CD8-positive, alpha-beta memory T cell (primary cell): ENCODE results near the gene BLM. TPM values are rescaled to one million over a fixed set of nuclear protein-coding genes. Genes with fewer than 3 reads are reported as not detected.
A peak's percentile ranks its signal among the peaks of the same experiment; 100 is the strongest.

ENCODE experiments used
- CTCF ChIA-PET: fragments of 350-600 bp; sonication (Branson Sonifier 250); formaldehyde crosslinking; loops from one replicate; lab custom pipeline; 2021; ENCODE audit warnings: antibody characterized with exemption; lab: Charles Lee
- POLR2A ChIA-PET: fragments of 350-600 bp; sonication (Branson Sonifier 250); formaldehyde crosslinking; loops from one replicate; lab custom pipeline; 2021; ENCODE audit warnings: antibody characterized with exemption; lab: Charles Lee
- DNase-seq, 5 donors: peaks; one replicate each; pipeline versions ENCODE4 v3.0.0 to v3.0.0-alpha.2; 2020 to 2022; ENCODE audit warnings: mixed read lengths in 1 of 5
- H3K27ac ChIP-seq: one replicate; pipeline ENCODE4 v1.7.0; 2013; ENCODE audit warnings: low read depth, mild to moderate bottlenecking, low read length, moderate library complexity
- H3K27me3 ChIP-seq: 2 replicates; pipeline ENCODE4 v1.7.0; 2013; ENCODE audit warnings: low read length, mild to moderate bottlenecking; ENCODE audit not compliant: insufficient read depth, poor library complexity, severe bottlenecking
- H3K36me3 ChIP-seq: 2 replicates; pipeline ENCODE4 v1.7.0; 2013; ENCODE audit warnings: mild to moderate bottlenecking, low read length, moderate library complexity; ENCODE audit not compliant: insufficient read depth
- H3K4me1 ChIP-seq: 2 replicates; pipeline ENCODE4 v1.7.0; 2013; ENCODE audit warnings: mild to moderate bottlenecking, low read length, moderate library complexity; ENCODE audit not compliant: insufficient read depth
- H3K4me3 ChIP-seq: 2 replicates; pipeline ENCODE4 v1.7.0; 2013; ENCODE audit warnings: mild to moderate bottlenecking, low read length
- H3K9me3 ChIP-seq: 2 replicates; pipeline ENCODE4 v1.7.0; 2013; ENCODE audit warnings: mild to moderate bottlenecking, low read length
- H3K27ac Mint-ChIP-seq, 8 donors: one replicate each; pipeline ENCODE4 v1.8.0; 2020 to 2021; ENCODE audit warnings: mixed read lengths in 8 of 8, mild to moderate bottlenecking in 6 of 8, inconsistent platforms in 3 of 8, moderate library complexity in 3 of 8
- H3K27me3 Mint-ChIP-seq, 2 donors: one replicate each; pipeline ENCODE4 v1.8.0; 2020 to 2021; ENCODE audit warnings: mixed read lengths in 2 of 2, mild to moderate bottlenecking in 1 of 2, moderate library complexity in 1 of 2
- H3K36me3 Mint-ChIP-seq, 3 donors: one replicate each; pipeline ENCODE4 v1.8.0; 2020 to 2021; ENCODE audit warnings: mixed read lengths in 3 of 3, inconsistent platforms in 1 of 3, mild to moderate bottlenecking in 1 of 3
- H3K4me1 Mint-ChIP-seq, 3 donors: one replicate each; pipeline ENCODE4 v1.8.0; 2020 to 2021; ENCODE audit warnings: mixed read lengths in 3 of 3, inconsistent platforms in 1 of 3, mild to moderate bottlenecking in 1 of 3
- H3K4me3 Mint-ChIP-seq, 7 donors: one replicate each; pipeline ENCODE4 v1.8.0; 2020 to 2021; ENCODE audit warnings: mixed read lengths in 7 of 7, mild to moderate bottlenecking in 6 of 7, moderate library complexity in 4 of 7, inconsistent platforms in 2 of 7
- H3K9me3 Mint-ChIP-seq, 5 donors: one replicate each; pipeline ENCODE4 v1.8.0; 2020 to 2022; ENCODE audit warnings: mixed read lengths in 5 of 5, mild to moderate bottlenecking in 3 of 5, moderate library complexity in 2 of 5, inconsistent platforms in 1 of 5
- polyA plus RNA-seq: library from polyadenylated mRNA; unstranded; fragments of 300-500 nt; fragmentation: Illumina TruSeq; gene quantifications from one replicate; pipeline ENCODE4 v1.2.3, GENCODE V29; 2021
- total RNA-seq, 2 experiments: library from RNA; stranded (reverse); gene quantifications; one replicate each; pipeline ENCODE4 v1.2.3, GENCODE V29; 2021

BLM gene
- total and polyA plus RNA-seq, 3 experiments from 2014 or later: 5.8 to 37.6 (median 37.0) TPM

DNA sequence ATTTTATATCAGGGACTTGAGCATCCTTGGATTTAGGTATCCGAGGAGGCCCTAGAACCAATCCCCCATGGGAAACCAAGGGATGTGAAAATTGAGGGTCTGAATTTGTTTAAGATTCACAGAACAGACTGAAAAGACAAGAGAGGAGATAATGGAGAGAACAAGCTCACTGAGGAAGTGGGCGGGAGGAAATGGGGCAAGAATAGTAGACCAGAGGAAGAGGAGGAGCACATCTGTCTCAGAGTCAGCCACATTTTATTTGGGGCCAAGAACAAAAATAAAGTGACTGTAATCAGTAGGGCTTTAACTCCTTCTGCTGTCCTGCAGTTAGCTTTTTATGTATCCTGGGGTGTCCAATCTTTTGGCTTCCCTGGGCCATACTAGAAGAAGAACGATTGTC lies 63.8 kb downstream of the BLM start:
- ChIA-PET CTCF (interaction anchor here (1.0 to 1.3 kb wide), 4 partner anchors 10 to 133 kb away, joined by 3 to 4 read pairs (median 3); no protein-coding TSS in a partner anchor), POLR2A (interaction anchor here (0.7 kb wide), 1 partner anchor 10 kb away, joined by 3 read pairs; no protein-coding TSS in a partner anchor)
- DNase-seq: peak in 1 of 5 donors; percentile 1
- Histone ChIP-seq H3K4me3 (no peak overlapping the region), H3K9me3 (no peaks in the 10 kb centered on the region), H3K36me3 (no peaks in the 10 kb centered on the region), H3K27me3 (no peaks in the 10 kb centered on the region), H3K4me1 (peaks cover 11% of the 10 kb centered on the region), H3K27ac (no peak overlapping the region)
- peak overlapping the region in 6 of 8 donors; percentile 5 to 82 (median 65) for H3K27ac Mint-ChIP-seq
- no peaks in the 10 kb centered on the region for H3K27me3 Mint-ChIP-seq
- peaks cover 1 to 15% (median 5%) of the 10 kb centered on the region in 3 donors for H3K36me3 Mint-ChIP-seq
- peaks cover 20 to 23% (median 22%) of the 10 kb centered on the region in 3 donors for H3K4me1 Mint-ChIP-seq
- peak overlapping the region in 4 of 7 donors; percentile 7 to 65 (median 41) for H3K4me3 Mint-ChIP-seq
- no peaks in the 10 kb centered on the region for H3K9me3 Mint-ChIP-seq

DNA sequence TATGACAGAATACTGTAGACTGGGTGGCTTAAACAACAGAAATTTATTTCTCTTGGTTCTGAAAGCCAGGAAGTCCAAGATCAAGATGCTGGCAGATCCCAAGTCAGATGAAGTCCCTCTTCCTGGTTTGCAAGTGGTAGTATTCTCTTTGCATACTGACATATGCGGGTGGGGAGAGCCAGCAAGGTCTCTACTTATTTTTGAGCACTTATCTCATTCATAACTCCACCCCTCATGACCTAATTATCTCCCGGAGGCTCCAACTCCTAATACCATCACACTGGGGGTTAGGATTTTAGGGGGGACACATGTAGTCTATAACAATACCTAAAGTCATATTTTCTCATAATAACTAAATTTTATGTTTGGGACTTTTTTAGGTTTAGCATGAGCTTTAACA lies 65.3 kb downstream of the BLM start:
- peaks cover 20 to 23% (median 22%) of the 10 kb centered on the region in 3 donors for H3K4me1 Mint-ChIP-seq
- H3K27me3 Mint-ChIP-seq: no peaks in the 10 kb centered on the region
- H3K36me3 Mint-ChIP-seq: peaks cover 1 to 17% (median 5%) of the 10 kb centered on the region in 3 donors
- H3K9me3 Mint-ChIP-seq: no peaks in the 10 kb centered on the region
- H3K4me3 Mint-ChIP-seq: no peak overlapping the region
- H3K27ac Mint-ChIP-seq: peak overlapping the region in 3 of 8 donors; percentile 60 to 85 (median 72)
- H3K27me3 ChIP-seq: no peaks in the 10 kb centered on the region
- ChIA-PET CTCF (no interaction called here), POLR2A (interaction anchor here (1.0 kb wide), 1 partner anchor 7 kb away, joined by 8 read pairs; no protein-coding TSS in a partner anchor)
- no peak for DNase-seq
- no peaks in the 10 kb centered on the region for H3K36me3 ChIP-seq
- peaks cover 11% of the 10 kb centered on the region for H3K4me1 ChIP-seq
- no peak overlapping the region for H3K27ac ChIP-seq
- H3K9me3 ChIP-seq: no peaks in the 10 kb centered on the region
- no peak overlapping the region for H3K4me3 ChIP-seq

DNA sequence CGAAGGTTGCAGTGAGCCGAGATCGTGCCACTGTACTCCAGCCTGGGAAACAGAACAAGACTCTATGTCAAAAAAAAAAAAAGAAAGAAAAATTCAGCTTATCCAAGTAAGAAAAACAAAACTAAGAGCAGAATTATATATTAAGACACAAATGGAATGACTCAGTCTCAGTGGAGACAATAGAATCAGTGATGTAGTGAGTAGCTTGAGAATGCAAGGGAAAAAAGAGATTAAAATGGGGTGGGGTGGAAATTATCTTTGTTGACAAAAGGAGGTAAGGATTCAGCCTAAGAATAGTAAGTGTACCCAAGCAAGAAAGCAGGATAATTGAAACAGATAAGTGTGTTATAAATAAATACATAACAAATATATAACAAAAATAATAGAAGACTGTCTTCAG lies 70.7 kb downstream of the BLM start:
- ChIA-PET POLR2A (no interaction called here), CTCF (no interaction called here)
- peak overlapping the region in 1 of 8 donors; percentile 24 for H3K27ac Mint-ChIP-seq
- no peaks in the 10 kb centered on the region for H3K27me3 Mint-ChIP-seq
- no peak for DNase-seq
- H3K36me3 Mint-ChIP-seq: peaks cover 0 to 38% (median 4%) of the 10 kb centered on the region in 3 donors
- H3K9me3 ChIP-seq: no peaks in the 10 kb centered on the region
- no peaks in the 10 kb centered on the region for H3K9me3 Mint-ChIP-seq
- H3K36me3 ChIP-seq: no peaks in the 10 kb centered on the region
- H3K27me3 ChIP-seq: no peaks in the 10 kb centered on the region
- H3K4me3 Mint-ChIP-seq: no peak overlapping the region
- H3K4me1 ChIP-seq: no peaks in the 10 kb centered on the region
- H3K4me3 ChIP-seq: no peak overlapping the region
- no peak overlapping the region for H3K27ac ChIP-seq
- H3K4me1 Mint-ChIP-seq: no peaks in the 10 kb centered on the region

DNA sequence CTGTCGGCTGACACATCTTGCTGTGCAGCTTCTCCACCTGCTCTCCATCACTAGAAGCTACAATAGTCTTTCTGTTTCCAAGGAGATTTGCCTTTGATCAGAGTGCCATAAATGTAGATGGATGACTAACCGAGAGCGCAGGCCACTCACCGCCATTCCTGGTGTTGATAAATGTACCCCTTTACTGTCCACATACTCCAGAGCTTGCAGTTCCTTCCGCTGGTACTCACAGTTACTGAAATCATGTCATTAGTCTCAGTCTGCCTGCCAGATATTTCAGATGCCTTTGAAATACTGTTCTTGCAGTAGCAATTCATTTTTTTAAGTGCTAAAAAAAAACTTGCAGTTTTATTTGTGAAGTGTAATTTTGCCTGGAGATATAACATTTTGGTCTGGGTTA lies 72.3 kb downstream of the BLM start:
- H3K4me1 ChIP-seq: no peaks in the 10 kb centered on the region
- no peaks in the 10 kb centered on the region for H3K27me3 ChIP-seq
- H3K36me3 Mint-ChIP-seq: peaks cover 0 to 43% (median 7%) of the 10 kb centered on the region in 3 donors
- no peaks in the 10 kb centered on the region for H3K9me3 ChIP-seq
- no peak overlapping the region for H3K27ac Mint-ChIP-seq
- ChIA-PET POLR2A (interaction anchor here (1.0 kb wide), 1 partner anchor 8 kb away, joined by 8 read pairs; no protein-coding TSS in a partner anchor), CTCF (interaction anchor here (0.9 to 1.1 kb wide), 3 partner anchors 28 to 143 kb away, joined by 3 to 5 read pairs (median 3); partner anchors contain the start of gene HDDC3)
- H3K36me3 ChIP-seq: no peaks in the 10 kb centered on the region
- H3K9me3 Mint-ChIP-seq: no peaks in the 10 kb centered on the region
- H3K27me3 Mint-ChIP-seq: no peaks in the 10 kb centered on the region
- DNase-seq: no peak
- no peak overlapping the region for H3K27ac ChIP-seq
- H3K4me3 ChIP-seq: no peak overlapping the region
- peaks cover 0 to 7% (median 2%) of the 10 kb centered on the region in 3 donors for H3K4me1 Mint-ChIP-seq
- no peak overlapping the region for H3K4me3 Mint-ChIP-seq

DNA sequence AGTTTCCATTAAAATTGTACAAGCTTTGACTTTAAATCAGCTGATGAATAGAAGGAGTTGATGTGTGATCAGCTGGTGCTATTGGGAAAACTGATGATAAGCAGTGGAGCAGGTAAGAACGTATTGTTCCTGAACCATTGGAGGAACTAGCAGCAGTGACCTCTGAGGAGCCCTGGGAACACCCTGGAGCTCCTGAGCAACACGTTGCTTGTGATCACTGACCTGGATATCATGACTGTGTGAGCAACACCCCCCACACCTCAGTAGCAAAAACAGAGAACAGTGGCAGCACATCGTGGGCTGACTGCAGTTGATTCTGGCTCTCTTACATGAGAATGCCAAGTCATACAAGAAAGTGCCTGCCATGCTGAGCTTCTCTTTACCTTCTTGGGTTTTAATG lies 72.9 kb downstream of the BLM start:
- Mint-ChIP-seq H3K9me3 (no peaks in the 10 kb centered on the region), H3K4me1 (peaks cover 0 to 7% (median 2%) of the 10 kb centered on the region in 3 donors), H3K4me3 (no peak overlapping the region), H3K27me3 (no peaks in the 10 kb centered on the region), H3K27ac (no peak overlapping the region), H3K36me3 (peaks cover 0 to 42% (median 9%) of the 10 kb centered on the region in 3 donors)
- Histone ChIP-seq H3K4me1 (no peaks in the 10 kb centered on the region), H3K27ac (no peak overlapping the region), H3K36me3 (no peaks in the 10 kb centered on the region), H3K9me3 (no peaks in the 10 kb centered on the region), H3K4me3 (no peak overlapping the region), H3K27me3 (no peaks in the 10 kb centered on the region)
- ChIA-PET CTCF (interaction anchor here (0.9 to 1.1 kb wide), 3 partner anchors 27 to 142 kb away, joined by 3 to 5 read pairs (median 3); partner anchors contain the start of gene HDDC3), POLR2A (interaction anchor here (0.6 to 1.0 kb wide), 3 partner anchors 8 to 72 kb away, joined by 4 to 8 read pairs (median 4); no protein-coding TSS in a partner anchor)
- no peak for DNase-seq

DNA sequence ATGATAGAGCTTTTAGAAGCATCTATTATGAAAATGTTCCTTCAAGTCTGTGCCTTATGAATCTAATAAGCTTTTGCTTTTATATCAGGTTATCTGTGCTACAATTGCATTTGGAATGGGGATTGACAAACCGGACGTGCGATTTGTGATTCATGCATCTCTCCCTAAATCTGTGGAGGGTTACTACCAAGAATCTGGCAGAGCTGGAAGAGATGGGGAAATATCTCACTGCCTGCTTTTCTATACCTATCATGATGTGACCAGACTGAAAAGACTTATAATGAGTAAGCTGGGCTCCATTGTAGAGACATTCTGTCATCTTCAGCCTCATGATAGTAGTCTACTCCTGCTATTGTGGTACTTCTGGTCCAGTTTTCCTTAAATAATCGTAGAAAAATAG lies 73.4 kb downstream of the BLM start:
- POLR2A ChIA-PET: no interaction called here

DNA sequence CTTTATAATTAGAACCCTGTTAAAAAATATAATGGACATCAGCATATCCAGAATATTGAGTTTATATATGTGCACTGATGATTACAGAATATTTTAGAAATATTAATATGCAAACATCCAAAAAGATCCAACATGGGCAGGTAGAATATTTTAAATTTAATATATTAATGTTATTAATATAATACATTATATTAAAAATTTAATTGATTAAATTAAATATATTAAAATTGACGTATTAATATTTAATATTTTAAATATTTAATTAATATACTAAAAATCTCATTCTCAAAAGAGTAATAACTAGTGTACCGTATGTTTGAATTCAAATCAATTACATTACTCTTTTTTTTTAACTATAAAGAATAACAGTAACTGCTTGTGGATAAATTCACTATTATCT lies 77.4 kb downstream of the BLM start:
- H3K9me3 Mint-ChIP-seq: no peaks in the 10 kb centered on the region
- no peaks in the 10 kb centered on the region for H3K27me3 Mint-ChIP-seq
- POLR2A ChIA-PET: no interaction called here
- Histone ChIP-seq H3K27me3 (no peaks in the 10 kb centered on the region), H3K9me3 (no peaks in the 10 kb centered on the region), H3K36me3 (no peaks in the 10 kb centered on the region), H3K4me3 (no peak overlapping the region), H3K4me1 (no peaks in the 10 kb centered on the region), H3K27ac (no peak overlapping the region)
- H3K4me3 Mint-ChIP-seq: no peak overlapping the region
- DNase-seq: no peak
- no peak overlapping the region for H3K27ac Mint-ChIP-seq
- H3K36me3 Mint-ChIP-seq: peaks cover 0 to 39% (median 13%) of the 10 kb centered on the region in 3 donors
- CTCF ChIA-PET: no interaction called here
- H3K4me1 Mint-ChIP-seq: peaks cover 0 to 7% (median 2%) of the 10 kb centered on the region in 3 donors

More for the DNA sequence above, 73.4 kb downstream of the BLM start:
- Mint-ChIP-seq H3K27me3 (no peaks in the 10 kb centered on the region), H3K9me3 (no peaks in the 10 kb centered on the region), H3K36me3 (peaks cover 0 to 38% (median 9%) of the 10 kb centered on the region in 3 donors), H3K27ac (peak overlapping the region in 1 of 8 donors; percentile 69), H3K4me3 (no peak overlapping the region), H3K4me1 (peaks cover 0 to 7% (median 2%) of the 10 kb centered on the region in 3 donors)
- Histone ChIP-seq H3K4me1 (no peaks in the 10 kb centered on the region), H3K27me3 (no peaks in the 10 kb centered on the region), H3K9me3 (no peaks in the 10 kb centered on the region), H3K27ac (no peak overlapping the region), H3K36me3 (no peaks in the 10 kb centered on the region), H3K4me3 (no peak overlapping the region)
- no peak for DNase-seq
- CTCF ChIA-PET: interaction anchor here (1.0 kb wide), 1 partner anchor 142 kb away, joined by 5 read pairs; no protein-coding TSS in a partner anchor

DNA sequence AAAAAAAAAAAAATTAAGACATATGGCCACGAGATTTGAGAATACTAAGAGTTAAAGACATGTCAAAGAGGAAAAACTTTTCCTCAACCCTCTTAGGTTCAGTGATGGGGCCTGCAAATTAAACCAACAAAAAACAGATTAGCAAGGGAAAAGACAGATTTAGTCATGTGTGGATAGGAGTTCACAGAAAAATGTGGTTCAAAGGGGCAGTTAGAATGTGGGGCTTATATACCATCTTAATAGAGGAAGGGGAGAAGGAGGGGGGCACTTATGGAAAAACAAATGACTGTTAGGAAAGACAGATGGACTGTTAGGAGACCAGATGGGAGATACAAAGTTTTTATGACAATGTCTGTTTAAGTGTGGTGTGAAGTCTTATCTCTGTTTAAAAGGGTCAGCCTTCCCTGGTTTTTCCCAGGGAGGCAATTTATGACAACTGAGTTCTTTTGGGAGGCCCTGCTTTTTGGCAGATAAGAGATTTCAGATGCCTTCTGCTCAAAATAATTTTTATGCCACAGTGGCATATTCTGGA lies 82.6 kb downstream of the BLM start:
- peak overlapping the region in 3 of 8 donors; percentile 8 to 72 (median 69) for H3K27ac Mint-ChIP-seq
- no peak overlapping the region for H3K4me3 Mint-ChIP-seq
- H3K36me3 Mint-ChIP-seq: peaks cover 0 to 27% (median 8%) of the 10 kb centered on the region in 3 donors
- Histone ChIP-seq H3K27me3 (no peaks in the 10 kb centered on the region), H3K36me3 (no peaks in the 10 kb centered on the region), H3K4me1 (no peaks in the 10 kb centered on the region), H3K27ac (no peak overlapping the region), H3K4me3 (no peak overlapping the region), H3K9me3 (no peaks in the 10 kb centered on the region)
- CTCF ChIA-PET: interaction anchor here (0.9 kb wide), 1 partner anchor 161 kb away, joined by 4 read pairs; no protein-coding TSS in a partner anchor
- H3K9me3 Mint-ChIP-seq: no peaks in the 10 kb centered on the region
- H3K4me1 Mint-ChIP-seq: no peaks in the 10 kb centered on the region
- H3K27me3 Mint-ChIP-seq: no peaks in the 10 kb centered on the region
- POLR2A ChIA-PET: no interaction called here
- no peak for DNase-seq
